Stimulated activated CD4-positive, alpha-beta T cell treated with anti-CD3 and anti-CD28 coated beads, Interleukin-4, amount 100 ng/mL, for 48 hours (primary cell): Measurements from ENCODE around the gene CEP70.
"Not testable (repeated sequence)": the region's sequence is repeated elsewhere in the genome, so short reads cannot be mapped to it uniquely, and the experiment has no call there.

Source experiments
- DNase-seq, 2 donors: peaks; one replicate each; pipeline ENCODE4 v3.0.0-alpha.2; 2020; ENCODE audit warnings: low read depth in 2 of 2

Gene CEP70

GRCh38 chr3:138471481-138471880, 122.6 kb downstream of the CEP70 start:
- no peak for DNase-seq

- no peak for DNase-seq
These were observed 123.4 kb downstream of the CEP70 start for GRCh38 chr3:138470687-138471086.

GRCh38 chr3:138469874-138470273, 124.2 kb downstream of the CEP70 start:
- DNase-seq = no peak

GRCh38 chr3:138468886-138469285, 125.2 kb downstream of the CEP70 start:
- no peak for DNase-seq

GRCh38 chr3:138468451-138468850, 125.6 kb downstream of the CEP70 start:
- DNase-seq = no peak

- no peak for DNase-seq
These were observed 126.1 kb downstream of the CEP70 start for GRCh38 chr3:138467931-138468330.

- no peak for DNase-seq
These were observed 128.1 kb downstream of the CEP70 start for GRCh38 chr3:138465925-138466324.

GRCh38 chr3:138465451-138465850, 128.6 kb downstream of the CEP70 start:
- no peak for DNase-seq

- no peak for DNase-seq
These were observed 129.6 kb downstream of the CEP70 start for GRCh38 chr3:138464491-138464860.

GRCh38 chr3:138463724-138464490, 130.2 kb downstream of the CEP70 start:
- no peak for DNase-seq

- DNase-seq = no peak
These were observed 132.2 kb downstream of the CEP70 start for GRCh38 chr3:138461896-138462295.

GRCh38 chr3:138461246-138461645, 132.8 kb downstream of the CEP70 start:
- DNase-seq = no peak

GRCh38 chr3:138460536-138461205, 133.4 kb downstream of the CEP70 start:
- no peak for DNase-seq

GRCh38 chr3:138459619-138460535, 134.2 kb downstream of the CEP70 start:
- no peak for DNase-seq

GRCh38 chr3:138458774-138459499, 135.1 kb downstream of the CEP70 start:
- DNase-seq = no peak

- no peak for DNase-seq
These were observed 136.0 kb downstream of the CEP70 start for GRCh38 chr3:138457863-138458735.

- DNase-seq = no peak
These were observed 136.8 kb downstream of the CEP70 start for GRCh38 chr3:138456961-138457862.

GRCh38 chr3:138455801-138456716, 138.0 kb downstream of the CEP70 start:
- no peak for DNase-seq

GRCh38 chr3:138453940-138454339, 140.1 kb downstream of the CEP70 start:
- not testable (repeated sequence) for DNase-seq
